ENCODE results near the gene TMEM209. TPM values are rescaled to one million over a fixed set of nuclear protein-coding genes. Genes with fewer than 3 reads are reported as not detected.

Gene TMEM209
- polyA plus RNA-seq, 1 donor (not counting 4 experiments of a cell fraction or from before 2014, with no cell fraction given): 20.0 TPM

DNA sequence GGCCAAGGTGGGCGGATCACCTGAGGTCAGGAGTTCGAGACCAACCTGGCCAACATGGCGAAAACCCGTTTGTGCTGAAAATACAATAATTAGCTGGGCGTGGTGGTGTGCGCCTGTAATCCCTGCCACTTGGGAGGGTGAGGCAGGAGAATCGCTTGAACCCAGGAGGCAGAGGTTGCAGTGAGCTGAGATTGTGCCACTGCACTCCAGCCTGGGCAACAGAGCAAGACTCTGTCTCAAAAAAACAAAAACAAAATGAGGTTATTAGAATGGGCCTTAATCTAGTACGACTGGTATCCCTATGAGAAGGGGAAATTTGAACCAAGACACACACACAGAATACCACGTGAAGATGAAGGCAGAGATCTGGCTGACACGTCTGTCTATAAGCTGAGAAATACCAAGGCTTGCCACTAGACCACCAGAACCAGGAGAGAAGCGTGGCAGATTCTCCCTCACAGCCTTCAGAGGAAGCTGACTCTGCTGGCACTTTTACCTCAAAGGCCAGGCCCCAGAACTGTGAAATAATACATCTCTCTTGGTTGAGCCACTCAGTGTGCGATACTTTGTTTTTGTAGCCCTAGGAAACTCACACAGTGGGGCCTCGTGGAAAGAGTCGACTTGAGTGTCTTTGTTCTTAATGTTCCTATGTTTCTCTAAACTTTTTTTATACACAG lies 59.6 kb downstream of the TMEM209 start:
- no peak for FAIRE-seq
- H2AFZ ChIP-seq (ENCODE audit: control insufficient read depth, low read length): no peak overlapping the region
- H4K20me1 ChIP-seq (ENCODE audit: control insufficient read depth, extremely low read depth, insufficient read depth, low read length): no peaks in the 10 kb centered on the region
- no peaks in the 10 kb centered on the region for H3K79me2 ChIP-seq (ENCODE audit: control insufficient read depth, insufficient read depth, low read length)
- TF ChIP-seq, protein P1, sequence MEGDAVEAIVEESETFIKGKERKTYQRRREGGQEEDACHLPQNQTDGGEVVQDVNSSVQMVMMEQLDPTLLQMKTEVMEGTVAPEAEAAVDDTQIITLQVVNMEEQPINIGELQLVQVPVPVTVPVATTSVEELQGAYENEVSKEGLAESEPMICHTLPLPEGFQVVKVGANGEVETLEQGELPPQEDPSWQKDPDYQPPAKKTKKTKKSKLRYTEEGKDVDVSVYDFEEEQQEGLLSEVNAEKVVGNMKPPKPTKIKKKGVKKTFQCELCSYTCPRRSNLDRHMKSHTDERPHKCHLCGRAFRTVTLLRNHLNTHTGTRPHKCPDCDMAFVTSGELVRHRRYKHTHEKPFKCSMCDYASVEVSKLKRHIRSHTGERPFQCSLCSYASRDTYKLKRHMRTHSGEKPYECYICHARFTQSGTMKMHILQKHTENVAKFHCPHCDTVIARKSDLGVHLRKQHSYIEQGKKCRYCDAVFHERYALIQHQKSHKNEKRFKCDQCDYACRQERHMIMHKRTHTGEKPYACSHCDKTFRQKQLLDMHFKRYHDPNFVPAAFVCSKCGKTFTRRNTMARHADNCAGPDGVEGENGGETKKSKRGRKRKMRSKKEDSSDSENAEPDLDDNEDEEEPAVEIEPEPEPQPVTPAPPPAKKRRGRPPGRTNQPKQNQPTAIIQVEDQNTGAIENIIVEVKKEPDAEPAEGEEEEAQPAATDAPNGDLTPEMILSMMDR (optimal IDR thresholded peaks at IDR 0.05 in 1 of 3, IDR thresholded peaks at IDR 0.05 in 1 of 3, conservative IDR thresholded peaks at IDR 0.05 in 1 of 3; ENCODE audit: extremely low read depth in 1 of 3, insufficient read depth in 2 of 3, low read length in 3 of 3): no peak
- TF ChIP-seq EZH2 (IDR thresholded peaks at IDR 0.05; ENCODE audit: low read length): no peak
- no peaks in the 10 kb centered on the region for H3K9me1 ChIP-seq (ENCODE audit: control insufficient read depth, extremely low read depth, insufficient read depth, low read length)
- H3K9me3 ChIP-seq (ENCODE audit: control insufficient read depth, low read depth, low read length): no peaks in the 10 kb centered on the region
- H3K4me2 ChIP-seq (ENCODE audit: control insufficient read depth, extremely low read depth, insufficient read depth, low read depth, low read length): no peak overlapping the region
- H3K27ac ChIP-seq (ENCODE audit: control insufficient read depth, insufficient read depth, low read length): no peak overlapping the region
- peaks cover 4% of the 10 kb centered on the region for H3K27me3 ChIP-seq (ENCODE audit: control insufficient read depth, extremely low read depth, insufficient read depth, low read length)
- no peak for DNase-seq (ENCODE audit: low read depth, low spot score)
- no peak overlapping the region for H3K9ac ChIP-seq (ENCODE audit: control insufficient read depth, extremely low read depth, insufficient read depth, low read length)
- H3K36me3 ChIP-seq (ENCODE audit: control insufficient read depth in 2 of 2, extremely low read depth in 1 of 2, insufficient read depth in 2 of 2, low read length in 2 of 2): no peaks in the 10 kb centered on the region
- no peak overlapping the region for H3K4me3 ChIP-seq (ENCODE audit: control insufficient read depth in 2 of 3, extremely low read depth in 1 of 3, insufficient read depth in 2 of 3, low read depth in 1 of 3, low read length in 3 of 3)
- dilution Hi-C loops (cut with MboI; ENCODE audit: extremely low pct_ligation_motif_present, low sequenced_read_pairs): no loop called here
- peaks cover 4% of the 10 kb centered on the region for H3K4me1 ChIP-seq (ENCODE audit: control insufficient read depth, extremely low read depth, insufficient read depth, low read length)

DNA sequence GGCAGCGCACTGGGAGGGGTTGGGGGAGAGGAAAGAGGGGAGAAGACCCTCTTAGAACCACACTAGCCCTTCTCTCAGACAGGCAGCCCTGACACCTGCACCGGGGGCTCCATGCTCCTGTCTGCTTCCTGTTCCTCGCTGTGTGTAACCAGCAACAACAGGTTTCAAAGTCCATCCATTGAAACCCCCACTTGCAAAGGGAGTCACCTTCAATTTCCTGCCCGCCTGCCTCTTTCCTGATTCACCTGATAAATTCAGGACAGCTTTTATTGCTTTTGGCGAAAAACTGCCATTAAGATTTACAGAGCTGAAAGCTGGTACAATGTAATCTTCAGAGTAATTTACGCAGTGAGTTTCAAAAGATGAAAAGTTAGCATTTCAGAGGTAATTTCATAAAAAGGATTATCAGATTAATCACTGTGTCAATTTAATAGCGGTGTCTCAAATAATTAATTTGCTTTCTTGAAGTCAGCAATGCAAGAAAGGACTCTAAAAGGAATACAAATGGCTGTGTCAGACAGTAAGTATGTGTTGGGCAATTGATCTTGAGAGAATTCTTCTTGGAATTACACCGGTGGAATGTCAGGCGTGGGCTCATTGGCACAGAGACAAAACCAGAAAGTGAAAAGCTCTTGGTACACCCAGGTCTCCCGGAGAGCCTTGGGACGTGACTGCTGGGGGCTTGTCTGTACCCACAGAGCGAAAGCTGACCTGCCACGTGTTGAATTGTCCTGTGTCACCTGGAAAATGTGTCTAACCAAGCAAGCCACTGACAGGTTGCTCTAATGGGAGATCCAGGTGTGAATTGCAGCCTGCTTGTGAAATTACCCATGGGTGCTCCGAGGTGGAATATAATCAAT lies 60.7 kb downstream of the TMEM209 start:
- dilution Hi-C loops (cut with MboI; ENCODE audit: extremely low pct_ligation_motif_present, low sequenced_read_pairs): no loop called here
- Histone ChIP-seq H2AFZ (ENCODE audit: control insufficient read depth, low read length) (no peak overlapping the region), H3K27ac (ENCODE audit: control insufficient read depth, insufficient read depth, low read length) (no peak overlapping the region), H3K27me3 (ENCODE audit: control insufficient read depth, extremely low read depth, insufficient read depth, low read length) (peaks cover 4% of the 10 kb centered on the region), H3K4me2 (ENCODE audit: control insufficient read depth, extremely low read depth, insufficient read depth, low read depth, low read length) (no peak overlapping the region), H3K36me3 (ENCODE audit: control insufficient read depth in 2 of 2, extremely low read depth in 1 of 2, insufficient read depth in 2 of 2, low read length in 2 of 2) (peaks cover 3 to 8% of the 10 kb centered on the region in 2 experiments), H3K9me1 (ENCODE audit: control insufficient read depth, extremely low read depth, insufficient read depth, low read length) (no peaks in the 10 kb centered on the region), H3K4me3 (ENCODE audit: control insufficient read depth in 2 of 3, extremely low read depth in 1 of 3, insufficient read depth in 2 of 3, low read depth in 1 of 3, low read length in 3 of 3) (no peak overlapping the region), H3K9me3 (ENCODE audit: control insufficient read depth, low read depth, low read length) (no peaks in the 10 kb centered on the region), H3K9ac (ENCODE audit: control insufficient read depth, extremely low read depth, insufficient read depth, low read length) (no peak overlapping the region), H4K20me1 (ENCODE audit: control insufficient read depth, extremely low read depth, insufficient read depth, low read length) (no peaks in the 10 kb centered on the region), H3K79me2 (ENCODE audit: control insufficient read depth, insufficient read depth, low read length) (no peaks in the 10 kb centered on the region), H3K4me1 (ENCODE audit: control insufficient read depth, extremely low read depth, insufficient read depth, low read length) (peaks cover 4% of the 10 kb centered on the region)
- no peak for FAIRE-seq
- DNase-seq (ENCODE audit: low read depth, low spot score): no peak
- TF ChIP-seq, protein P1 (optimal IDR thresholded peaks at IDR 0.05 in 1 of 3, IDR thresholded peaks at IDR 0.05 in 1 of 3, conservative IDR thresholded peaks at IDR 0.05 in 1 of 3; ENCODE audit: extremely low read depth in 1 of 3, insufficient read depth in 2 of 3, low read length in 3 of 3): no peak
- no peak for TF ChIP-seq EZH2 (IDR thresholded peaks at IDR 0.05; ENCODE audit: low read length)

Data from keratinocyte (primary cell).